ENCODE results near the gene TMEM38B.

Gene TMEM38B

GRCh38 chr9:105694190-105694847 is at the start of gene TMEM38B:
Gene TMEM38B, plus strand, starts transcription at chr9:105694541. Its CDS starts 120 bp downstream, at chr9:105694661.
- peak; percentile 78 to 79 for DNase-seq

- no peak for DNase-seq
These were observed 47.3 kb upstream of the TMEM38B start for GRCh38 chr9:105646879-105647594.

GRCh38 chr9:105647595-105648349 is 46.6 kb upstream of the TMEM38B start:
- DNase-seq: no peak

GRCh38 chr9:105651806-105652205 is 42.5 kb upstream of the TMEM38B start:
- DNase-seq: no peak

- DNase-seq: peak; percentile 6 to 20
These were observed 38.0 kb upstream of the TMEM38B start for GRCh38 chr9:105656131-105656921.

- DNase-seq: no peak
These were observed 36.0 kb upstream of the TMEM38B start for GRCh38 chr9:105658351-105658750.

- DNase-seq: no peak
These were observed 33.3 kb upstream of the TMEM38B start for GRCh38 chr9:105661011-105661410.

GRCh38 chr9:105662184-105663104 is 31.9 kb upstream of the TMEM38B start, which contains the start of gene TAL2:
Gene TAL2, plus strand, starts transcription at chr9:105662457. Its CDS starts 40 bp downstream, at chr9:105662497.
- no peak for DNase-seq

GRCh38 chr9:105663914-105664313 is 30.4 kb upstream of the TMEM38B start:
- DNase-seq: no peak

- DNase-seq: no peak
These were observed 26.5 kb upstream of the TMEM38B start for GRCh38 chr9:105667867-105668266.

- DNase-seq: no peak
These were observed 24.0 kb upstream of the TMEM38B start for GRCh38 chr9:105670315-105670714.

- DNase-seq: no peak
These were observed 23.6 kb upstream of the TMEM38B start for GRCh38 chr9:105670775-105671174.

- no peak for DNase-seq
These were observed 21.6 kb upstream of the TMEM38B start for GRCh38 chr9:105672711-105673234.

GRCh38 chr9:105673850-105674387 is 20.4 kb upstream of the TMEM38B start:
- DNase-seq: no peak

- DNase-seq: no peak
These were observed 17.9 kb upstream of the TMEM38B start for GRCh38 chr9:105676351-105676923.

GRCh38 chr9:105678163-105678562 is 16.2 kb upstream of the TMEM38B start:
- no peak for DNase-seq

GRCh38 chr9:105678781-105679180 is 15.6 kb upstream of the TMEM38B start:
- DNase-seq: no peak

GRCh38 chr9:105679257-105680022 is 14.9 kb upstream of the TMEM38B start:
- no peak for DNase-seq

GRCh38 chr9:105681313-105681712 is 13.0 kb upstream of the TMEM38B start:
- no peak for DNase-seq

- DNase-seq: no peak
These were observed 12.6 kb upstream of the TMEM38B start for GRCh38 chr9:105681724-105682123.

Data from activated CD4-positive, alpha-beta T cell treated with anti-CD3 and anti-CD28 coated beads, Interleukin-2, amount 50 U/mL, for 48 hours (primary cell).